Right cardiac atrium (tissue), 5 donors: Measurements from ENCODE around the gene POLR2F. TPM values are rescaled to one million over a fixed set of nuclear protein-coding genes. Genes with fewer than 3 reads are reported as not detected.
A peak's percentile ranks its signal among the peaks of the same experiment; 100 is the strongest.

ENCODE experiments used
- ATAC-seq, 2 donors: fragments of 200-7000 bp; cut with Tn5 transposase; one replicate each; pipeline versions ENCODE4 v1.8.0 to v1.9.1; 2020; ENCODE audit warnings: moderate library complexity in 2 of 2, mild to moderate bottlenecking in 1 of 2
- DNase-seq, 3 donors: peaks; one replicate each; pipeline ENCODE4 v3.0.0-alpha.2; 2020
- H3K27ac ChIP-seq: one replicate; pipeline ENCODE4 v1.5.1; 2013; ENCODE audit warnings: mild to moderate bottlenecking, low read length, control low read depth, moderate library complexity
- H3K27me3 ChIP-seq: one replicate; pipeline ENCODE4 v1.6.1; 2013; ENCODE audit not compliant: control insufficient read depth, insufficient read depth
- H3K4me1 ChIP-seq: one replicate; pipeline ENCODE4 v1.6.1; 2013; ENCODE audit warnings: low read length; ENCODE audit not compliant: control insufficient read depth, insufficient read depth
- H3K4me3 ChIP-seq: one replicate; pipeline ENCODE4 v1.5.1; 2013; ENCODE audit warnings: low read length, control low read depth
- H3K9me3 ChIP-seq: one replicate; pipeline ENCODE4 v1.6.1; 2013; ENCODE audit warnings: low read length; ENCODE audit not compliant: control insufficient read depth
- WGBS: extraction: QIAGEN DNeasy Blood & Tissue Kit; methylation state at CpG from one replicate; pipeline ENCODE4 v1.1.7; 2013; 5-methylcytosine and 5-hydroxymethylcytosine counted together
- intact Hi-C, 4 donors: fragments of 100-400 bp; cut with DNase I; formaldehyde crosslinking; loops; one replicate each; pipeline versions ENCODE4 v1.11.0 to v1.14.0; 2022 to 2023
- microRNA-seq, 2 donors: library from miRNA; unstranded; fragments of <30 nt; microRNA quantifications; one replicate each; pipeline ENCODE4 v1.2.0, GENCODE V29; 2020 to 2021
- polyA plus RNA-seq: library from polyadenylated mRNA; stranded (reverse); fragments of 200-250 nt; gene quantifications from one replicate; pipeline ENCODE4 v1.2.3, GENCODE V29; 2013
- total RNA-seq, 4 donors: library from RNA; stranded (reverse); fragmentation: NEBNext Ultra II Directional; extraction: Animal tissue kit (Norgen Biotek cat#: 25700); gene quantifications; one replicate each; pipeline ENCODE4 v1.2.1, GENCODE V29; 2021
- donor health status: healthy with polysubstance abuse.
- donor health status: DM: no; HTN: yes; CAD: no.
- donor health status: DM: no; HTN: no; CAD: no.
- donor health status: DM: no; HTN: yes; CAD: no; lungs with severe emphysema.
- donor health status: DM: yes; HTN: yes; CAD: no.

The POLR2F gene
- total and polyA plus RNA-seq, 5 donors = 62.1 to 159 (median 80.8) TPM

GRCh38 chr22:38009000-38009806, 55.7 kb downstream of the POLR2F start:
- Histone ChIP-seq H3K27me3 (no peaks in the 10 kb centered on the region), H3K27ac (no peak overlapping the region), H3K4me1 (no peaks in the 10 kb centered on the region), H3K4me3 (no peak overlapping the region), H3K9me3 (no peaks in the 10 kb centered on the region)
- DNase-seq = peak in 1 of 3 donors; percentile 7
- no peak for ATAC-seq
- WGBS = 75% methylated on average over 14 of the region's 14 CpGs
- intact Hi-C loops = no loop called here

- DNase-seq (no peak), ATAC-seq (no peak)
- Histone ChIP-seq H3K27me3 (no peaks in the 10 kb centered on the region), H3K27ac (no peak overlapping the region), H3K4me1 (peaks cover 8% of the 10 kb centered on the region), H3K9me3 (no peaks in the 10 kb centered on the region), H3K4me3 (no peak overlapping the region)
- 45% methylated on average over 7 of the region's 7 CpGs for WGBS
- intact Hi-C loops = no loop called here
These were observed 59.1 kb downstream of the POLR2F start for GRCh38 chr22:38012604-38013072.

- no peak for ATAC-seq
- Histone ChIP-seq H3K4me3 (no peak overlapping the region), H3K27me3 (no peaks in the 10 kb centered on the region), H3K9me3 (no peaks in the 10 kb centered on the region), H3K27ac (no peak overlapping the region), H3K4me1 (peaks cover 11% of the 10 kb centered on the region)
- whole genome bisulfite sequencing = 97% methylated on average over 1 of the region's 1 CpG
- no peak for DNase-seq
- intact Hi-C loops = no loop called here
These were observed 60.6 kb downstream of the POLR2F start for GRCh38 chr22:38014083-38014482.

GRCh38 chr22:38016182-38017151, 63.0 kb downstream of the POLR2F start:
- peak; percentile 73 to 90 (median 88) for DNase-seq
- Histone ChIP-seq H3K4me3 (no peak overlapping the region), H3K27me3 (no peaks in the 10 kb centered on the region), H3K4me1 (peaks cover 11% of the 10 kb centered on the region), H3K9me3 (no peaks in the 10 kb centered on the region), H3K27ac (peak overlapping the region; percentile 37)
- intact Hi-C loops = no loop called here
- 41% methylated on average over 33 of the region's 33 CpGs for WGBS
- peak; percentile 71 to 72 for ATAC-seq

- intact Hi-C loops = no loop called here
- H3K4me1 ChIP-seq = peaks cover 11% of the 10 kb centered on the region
- peak; percentile 87 to 90 for ATAC-seq
- 37% methylated on average over 7 of the region's 7 CpGs for WGBS
- no peaks in the 10 kb centered on the region for H3K9me3 ChIP-seq
- H3K4me3 ChIP-seq = no peak overlapping the region
- H3K27ac ChIP-seq = peak overlapping the region; percentile 37
- peak; percentile 91 to 96 (median 96) for DNase-seq
- no peaks in the 10 kb centered on the region for H3K27me3 ChIP-seq
These were observed 63.9 kb downstream of the POLR2F start for GRCh38 chr22:38017272-38017920.

- Histone ChIP-seq H3K4me1 (peaks cover 11% of the 10 kb centered on the region), H3K27ac (peak overlapping the region; percentile 9), H3K9me3 (no peaks in the 10 kb centered on the region), H3K27me3 (no peaks in the 10 kb centered on the region), H3K4me3 (no peak overlapping the region)
- WGBS = 88% methylated on average over 12 of the region's 12 CpGs
- intact Hi-C loops = no loop called here
- DNase-seq (no peak), ATAC-seq (no peak)
These were observed 64.7 kb downstream of the POLR2F start for GRCh38 chr22:38017939-38018885.

Small RNA genes within 50 kb of the gene (microRNA-seq; reads per million reads assigned to microRNA genes)
- 0 to 0.54 reads per million in 2 donors for gene MIR4534
- gene MIR6820 = 0.84 to 1.6 reads per million in 2 donors

Other genes starting within 250 kb of the POLR2F start
- gene GCAT, start 145.8 kb upstream of the POLR2F start, total RNA-seq = 10 to 100 TPM; 10.3 to 20.2 (median 15.3) TPM
- 19.5 TPM for gene GCAT, start 145.8 kb upstream of the POLR2F start, polyA plus RNA-seq
- not detected for gene GALR3, start 130.3 kb upstream of the POLR2F start, total RNA-seq
- not detected for gene GALR3, start 130.3 kb upstream of the POLR2F start, polyA plus RNA-seq
- 10 to 100 TPM; 10.9 to 16.5 (median 14.5) TPM for gene ANKRD54, start 109.4 kb upstream of the POLR2F start, total RNA-seq
- gene ANKRD54, start 109.4 kb upstream of the POLR2F start, polyA plus RNA-seq = 12.1 TPM
- gene EIF3L, start 104.3 kb upstream of the POLR2F start, total RNA-seq = 100 to 1,000 TPM; 291 to 354 (median 334) TPM
- 144 TPM for gene EIF3L, start 104.3 kb upstream of the POLR2F start, polyA plus RNA-seq
- 10 to 100 TPM; 11.5 to 17.0 (median 14.2) TPM for gene MICALL1, start 47.4 kb upstream of the POLR2F start, total RNA-seq
- 9.8 TPM for gene MICALL1, start 47.4 kb upstream of the POLR2F start, polyA plus RNA-seq
- under 1 TPM; 0.19 to 0.46 (median 0.27) TPM for gene C22orf23, start 98 bp upstream of the POLR2F start, total RNA-seq
- gene C22orf23, start 98 bp upstream of the POLR2F start, polyA plus RNA-seq = 0.54 TPM
- gene SOX10, start 30.9 kb downstream of the POLR2F start, total RNA-seq = 1 to 10 TPM; 3.5 to 5.9 (median 4.6) TPM
- 5.8 TPM for gene SOX10, start 30.9 kb downstream of the POLR2F start, polyA plus RNA-seq
- 10 to 100 TPM; 23.8 to 26.5 (median 25.0) TPM for gene PICK1, start 103.7 kb downstream of the POLR2F start, total RNA-seq
- gene PICK1, start 103.7 kb downstream of the POLR2F start, polyA plus RNA-seq = 31.3 TPM
- gene SLC16A8, start 130.5 kb downstream of the POLR2F start, total RNA-seq = under 1 TPM in 3 of 4 donors, not detected in 1; 0.41 to 0.68 (median 0.57) TPM
- gene SLC16A8, start 130.5 kb downstream of the POLR2F start, polyA plus RNA-seq = 0.63 TPM
- under 1 TPM in 2 of 4 donors, not detected in 2; 0.17 to 0.53 TPM for gene BAIAP2L2, start 157.0 kb downstream of the POLR2F start, total RNA-seq
- gene BAIAP2L2, start 157.0 kb downstream of the POLR2F start, polyA plus RNA-seq = 0.20 TPM
- 10 to 100 TPM; 16.0 to 25.2 (median 17.6) TPM for gene PLA2G6, start 228.1 kb downstream of the POLR2F start, total RNA-seq
- 16.0 TPM for gene PLA2G6, start 228.1 kb downstream of the POLR2F start, polyA plus RNA-seq
- gene MAFF, start 248.3 kb downstream of the POLR2F start, total RNA-seq = 10 to 100 TPM in 1 of 4 donors, 1 to 10 TPM in 3; 4.8 to 13.7 (median 7.1) TPM
- gene MAFF, start 248.3 kb downstream of the POLR2F start, polyA plus RNA-seq = 20.5 TPM